PC-3 (cell line): ENCODE measurements around the gene SPRTN. TPM values are rescaled to one million over a fixed set of nuclear protein-coding genes. Genes with fewer than 3 reads are reported as not detected.

Experiments used
- ATAC-seq: fragments of 200-7000 bp; cut with Tn5 transposase; 2 replicates; pipeline ENCODE4 v1.9.1; 2020; ENCODE audit warnings: mild to moderate bottlenecking, moderate library complexity
- BruUV-seq: library from RNA; stranded (reverse); fragments of 400-500 nt; replicated peaks from 2 replicates; lab custom pipeline; 2021; lab: Mats Ljungman, UMichigan
- CTCF ChIA-PET: fragments of 300-600 bp; sonication (Branson Sonifier 250); formaldehyde crosslinking; loops from one replicate; lab custom pipeline; 2022; ENCODE audit warnings: antibody characterized with exemption; lab: Charles Lee
- POLR2A ChIA-PET: fragments of 300-600 bp; sonication (Branson Sonifier 250); formaldehyde crosslinking; loops from one replicate; lab custom pipeline; 2022; ENCODE audit warnings: antibody characterized with exemption; ENCODE audit not compliant: unreplicated experiment; lab: Charles Lee
- DNase-seq: peaks from one replicate; pipeline ENCODE4 v3.0.0-alpha.2; 2015
- H2AFZ ChIP-seq: fragments of 300-600 bp; sonication (generic); 2 replicates; pipeline ENCODE4 v1.6.0; 2016; ENCODE audit warnings: antibody characterized with exemption, low read length
- H3F3A ChIP-seq: fragments of 300-600 bp; sonication (generic); one replicate; pipeline ENCODE4 v1.6.0; 2017; ENCODE audit warnings: antibody characterized with exemption, low read length, control low read depth, mild to moderate bottlenecking; ENCODE audit not compliant: unreplicated experiment
- H3K27ac ChIP-seq: fragments of 300-600 bp; sonication (generic); 2 replicates; pipeline ENCODE4 v1.5.1; 2016; ENCODE audit warnings: mild to moderate bottlenecking, low read length
- H3K27me3 ChIP-seq: fragments of 300-600 bp; sonication (generic); 2 replicates; pipeline ENCODE4 v1.6.1; 2016; ENCODE audit warnings: low read length, mixed read lengths
- H3K36me3 ChIP-seq: fragments of 300-600 bp; sonication (generic); 2 replicates; pipeline ENCODE4 v1.6.1; 2016; ENCODE audit warnings: low read depth, mixed run types, low read length, mixed read lengths
- H3K4me1 ChIP-seq: fragments of 300-600 bp; sonication (generic); 2 replicates; pipeline ENCODE4 v1.5.1; 2016; ENCODE audit warnings: low read length; ENCODE audit not compliant: insufficient read depth
- H3K4me2 ChIP-seq: fragments of 300-600 bp; sonication (generic); 2 replicates; pipeline ENCODE4 v1.6.0; 2016; ENCODE audit warnings: low read length
- H3K4me3 ChIP-seq: fragments of 300-600 bp; sonication (generic); 2 replicates; pipeline ENCODE4 v1.5.1; 2016; ENCODE audit warnings: mild to moderate bottlenecking, low read length, mixed read lengths
- H3K79me2 ChIP-seq: fragments of 300-600 bp; sonication (generic); 2 replicates; pipeline ENCODE4 v1.6.1; 2017; ENCODE audit warnings: low read length, mixed read lengths
- H3K9ac ChIP-seq: fragments of 300-600 bp; sonication (generic); 2 replicates; pipeline ENCODE4 v1.6.0; 2016; ENCODE audit warnings: mild to moderate bottlenecking, low read length
- H3K9me2 ChIP-seq: fragments of 300-600 bp; sonication (generic); replicated peaks from 2 replicates; pipeline ENCODE4 v1.6.1; 2016; ENCODE audit warnings: mixed run types, low read length, mixed read lengths
- H3K9me3 ChIP-seq: fragments of 300-600 bp; sonication (generic); 2 replicates; pipeline ENCODE4 v1.6.1; 2016; ENCODE audit warnings: low read length, mixed read lengths
- H4K20me1 ChIP-seq: fragments of 300-600 bp; sonication (generic); 2 replicates; pipeline ENCODE4 v1.6.1; 2016; ENCODE audit warnings: low read length, mixed read lengths
- EZH2 ChIP-seq: fragments of 300-600 bp; sonication (generic); IDR thresholded peaks from one replicate; pipeline ENCODE4 v1.6.1; 2017; ENCODE audit warnings: antibody characterized with exemption, mild to moderate bottlenecking, low read length; ENCODE audit not compliant: unreplicated experiment
- EZH2phosphoT487 ChIP-seq: fragments of 300-600 bp; sonication (generic); IDR thresholded peaks from 2 replicates; pipeline ENCODE4 v1.6.1; 2018; ENCODE audit warnings: mild to moderate bottlenecking, antibody characterized with exemption, low read length, borderline replicate concordance
- intact Hi-C: fragments of 100-400 bp; cut with micrococcal nuclease; formaldehyde crosslinking; loops from 2 replicates; pipeline ENCODE4 v1.9.0; 2023
- total RNA-seq: library from RNA; depleted of rRNA; stranded (reverse); fragments of >200 nt; gene quantifications from 2 replicates; pipeline ENCODE4 v1.2.3, GENCODE V29; 2014
- TF ChIP-seq, protein P1 (sequence below): fragments of 300-600 bp; sonication (generic); conservative IDR thresholded peaks from 2 replicates; pipeline ENCODE4 v1.5.1; 2017; ENCODE audit warnings: antibody characterized with exemption, low read depth, mild to moderate bottlenecking, low read length

The SPRTN gene
- total RNA-seq, 1 experiment from 2014 or later: 27.8 TPM

DNA sequence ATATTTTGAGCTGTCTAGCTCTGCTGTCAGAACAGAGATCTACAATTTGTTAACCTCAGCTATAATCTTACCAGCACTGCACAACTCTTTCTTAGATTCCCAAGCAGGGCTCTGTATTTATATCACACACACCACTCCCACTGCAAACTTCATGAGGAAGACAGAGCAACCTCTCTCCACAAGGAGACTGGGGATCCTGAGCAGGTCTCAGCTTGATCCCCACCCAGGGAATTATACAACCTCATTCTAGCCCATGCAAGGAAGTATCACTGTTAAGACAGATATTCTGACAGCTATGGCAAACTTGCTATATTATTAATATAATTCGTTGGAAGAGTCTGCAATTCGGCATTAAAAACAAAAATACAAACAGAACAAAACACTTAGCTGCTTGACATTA is 43.6 kb downstream of the SPRTN start:
- H3K9ac ChIP-seq: no peak overlapping the region
- H3K9me2 ChIP-seq: no peaks in the 10 kb centered on the region
- H3K27ac ChIP-seq: no peak overlapping the region
- no peak for DNase-seq
- no peak for ATAC-seq
- no peaks in the 10 kb centered on the region for H3K36me3 ChIP-seq
- POLR2A ChIA-PET: no interaction called here
- peaks cover 5% of the 10 kb centered on the region for H3F3A ChIP-seq
- no peaks in the 10 kb centered on the region for H3K9me3 ChIP-seq
- no peaks in the 10 kb centered on the region for H3K27me3 ChIP-seq
- BruUV-seq: no TSS peak
- H4K20me1 ChIP-seq: peaks cover 12% of the 10 kb centered on the region; the same call in 1 of the 2 replicates
- H3K4me2 ChIP-seq: no peak overlapping the region
- no peak overlapping the region for H2AFZ ChIP-seq
- peaks cover 90% of the 10 kb centered on the region for H3K79me2 ChIP-seq
- CTCF ChIA-PET: no interaction called here
- no peak overlapping the region for H3K4me3 ChIP-seq
- no peak for TF ChIP-seq EZH2
- no peak for TF ChIP-seq EZH2phosphoT487
- TF ChIP-seq, protein P1, sequence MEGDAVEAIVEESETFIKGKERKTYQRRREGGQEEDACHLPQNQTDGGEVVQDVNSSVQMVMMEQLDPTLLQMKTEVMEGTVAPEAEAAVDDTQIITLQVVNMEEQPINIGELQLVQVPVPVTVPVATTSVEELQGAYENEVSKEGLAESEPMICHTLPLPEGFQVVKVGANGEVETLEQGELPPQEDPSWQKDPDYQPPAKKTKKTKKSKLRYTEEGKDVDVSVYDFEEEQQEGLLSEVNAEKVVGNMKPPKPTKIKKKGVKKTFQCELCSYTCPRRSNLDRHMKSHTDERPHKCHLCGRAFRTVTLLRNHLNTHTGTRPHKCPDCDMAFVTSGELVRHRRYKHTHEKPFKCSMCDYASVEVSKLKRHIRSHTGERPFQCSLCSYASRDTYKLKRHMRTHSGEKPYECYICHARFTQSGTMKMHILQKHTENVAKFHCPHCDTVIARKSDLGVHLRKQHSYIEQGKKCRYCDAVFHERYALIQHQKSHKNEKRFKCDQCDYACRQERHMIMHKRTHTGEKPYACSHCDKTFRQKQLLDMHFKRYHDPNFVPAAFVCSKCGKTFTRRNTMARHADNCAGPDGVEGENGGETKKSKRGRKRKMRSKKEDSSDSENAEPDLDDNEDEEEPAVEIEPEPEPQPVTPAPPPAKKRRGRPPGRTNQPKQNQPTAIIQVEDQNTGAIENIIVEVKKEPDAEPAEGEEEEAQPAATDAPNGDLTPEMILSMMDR: no peak
- intact Hi-C loops: no loop called here
- H3K4me1 ChIP-seq: peaks cover 24% of the 10 kb centered on the region

DNA sequence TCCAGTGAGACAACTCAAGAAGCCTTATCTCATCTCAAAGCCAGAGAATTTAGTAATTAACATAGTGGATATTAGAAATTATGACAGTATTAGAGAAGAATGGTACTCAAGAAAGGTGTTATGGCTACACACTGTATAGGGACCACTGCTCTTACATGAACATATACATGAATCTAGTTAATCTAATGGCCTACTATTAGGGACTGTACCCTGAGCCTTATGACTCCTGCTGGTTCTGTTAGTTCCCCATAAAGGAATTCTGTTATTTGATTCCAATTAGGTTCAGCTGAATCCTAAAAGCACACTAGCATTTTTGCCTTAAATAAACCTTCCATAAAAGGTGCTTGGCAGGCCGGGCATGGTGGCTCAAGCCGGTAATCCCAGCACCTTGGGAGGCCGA is 44.3 kb downstream of the SPRTN start:
- H3K9me2 ChIP-seq: no peaks in the 10 kb centered on the region
- H3K27ac ChIP-seq: no peak overlapping the region
- DNase-seq: no peak
- TF ChIP-seq EZH2: no peak
- TF ChIP-seq EZH2phosphoT487: no peak
- TF ChIP-seq, protein P1: no peak
- no peaks in the 10 kb centered on the region for H3K36me3 ChIP-seq
- peaks cover 90% of the 10 kb centered on the region for H3K79me2 ChIP-seq
- H3K9me3 ChIP-seq: no peaks in the 10 kb centered on the region
- no peak overlapping the region for H2AFZ ChIP-seq
- no peak overlapping the region for H3K4me3 ChIP-seq
- BruUV-seq: no TSS peak
- H4K20me1 ChIP-seq: peaks cover 12% of the 10 kb centered on the region; the same call in 1 of the 2 replicates
- POLR2A ChIA-PET: no interaction called here
- H3K27me3 ChIP-seq: no peaks in the 10 kb centered on the region
- H3K9ac ChIP-seq: no peak overlapping the region
- CTCF ChIA-PET: no interaction called here
- intact Hi-C loops: no loop called here
- no peak for ATAC-seq
- H3K4me1 ChIP-seq: peaks cover 25% of the 10 kb centered on the region
- H3K4me2 ChIP-seq: no peak overlapping the region
- peaks cover 5% of the 10 kb centered on the region for H3F3A ChIP-seq

DNA sequence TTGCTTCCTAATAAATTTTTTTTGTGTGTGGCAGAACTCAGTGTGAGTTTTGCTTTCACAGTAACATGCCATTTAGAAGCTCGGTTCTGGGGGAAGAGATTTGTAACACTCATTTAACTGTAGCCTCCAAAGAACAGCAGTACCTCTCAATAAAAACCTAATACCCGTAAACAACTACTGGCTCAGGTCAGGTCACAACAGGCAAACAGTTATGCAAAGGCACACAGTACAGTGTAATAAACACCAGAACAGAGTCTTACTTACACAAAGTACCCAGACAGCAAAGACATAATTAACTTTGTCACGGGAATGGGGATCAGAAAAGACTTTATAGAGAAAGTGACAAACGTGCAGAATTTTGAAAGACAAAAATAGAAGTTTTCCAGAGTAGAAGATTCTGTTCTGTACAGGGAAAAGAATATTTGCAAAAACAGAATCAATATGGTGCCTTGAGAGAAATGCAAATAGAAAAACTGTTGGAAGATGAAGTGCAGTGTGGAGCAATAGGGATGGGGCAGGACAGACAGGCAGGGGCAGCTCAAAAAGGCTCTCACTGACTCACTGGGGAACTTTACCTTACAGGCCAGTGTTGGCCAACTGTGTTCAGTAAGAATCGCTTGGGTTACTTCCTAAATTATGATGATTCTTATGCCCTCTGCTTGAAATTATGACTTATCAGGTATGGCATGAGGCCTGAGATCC is 45.2 kb downstream of the SPRTN start:
- no peak for ATAC-seq
- ChIA-PET CTCF (no interaction called here), POLR2A (no interaction called here)

More for the DNA sequence above, 45.2 kb downstream of the SPRTN start:
- TF ChIP-seq, protein P1: no peak
- TF ChIP-seq EZH2phosphoT487 (no peak), EZH2 (no peak)
- Histone ChIP-seq H3K9me2 (no peaks in the 10 kb centered on the region), H3K9ac (no peak overlapping the region), H3K4me3 (no peak overlapping the region), H3K4me1 (peaks cover 33% of the 10 kb centered on the region), H3K4me2 (no peak overlapping the region), H3F3A (peaks cover 5% of the 10 kb centered on the region), H2AFZ (no peak overlapping the region), H3K27ac (no peak overlapping the region), H4K20me1 (peaks cover 16% of the 10 kb centered on the region; the same call in 1 of the 2 replicates), H3K79me2 (peaks cover 89% of the 10 kb centered on the region), H3K9me3 (no peaks in the 10 kb centered on the region), H3K36me3 (no peaks in the 10 kb centered on the region), H3K27me3 (no peaks in the 10 kb centered on the region)
- intact Hi-C loops: no loop called here
- peak; percentile 41 for DNase-seq
- BruUV-seq: no TSS peak
